Stimulated activated naive CD4-positive, alpha-beta T cell (primary cell): ENCODE data around the gene BCAR1.
"Not testable (repeated sequence)": the region's sequence is repeated elsewhere in the genome, so short reads cannot be mapped to it uniquely, and the experiment has no call there.

Experiments
- DNase-seq, 6 experiments: peaks; one replicate each; lab custom pipeline; 2025; lab: John Stamatoyannopoulos, UW

Gene BCAR1

GRCh38 chr16:75224306-75225082, 26.9 kb downstream of the BCAR1 start:
- no peak for DNase-seq

- not testable (repeated sequence) for DNase-seq
Observed at GRCh38 chr16:75223129-75223528, 28.3 kb downstream of the BCAR1 start.

GRCh38 chr16:75222271-75222783, 29.1 kb downstream of the BCAR1 start:
- DNase-seq, result no peak

- DNase-seq, result peak in 4 of 6 experiments; percentile 6 to 49 (median 25)
Observed at GRCh38 chr16:75219838-75220237, 31.6 kb downstream of the BCAR1 start.

- no peak for DNase-seq
Observed at GRCh38 chr16:75219088-75219487, 32.3 kb downstream of the BCAR1 start.

- no peak for DNase-seq
Observed at GRCh38 chr16:75218256-75219076, 33.0 kb downstream of the BCAR1 start, which contains the start of gene CTRB1. CTRB1 (plus strand) TSS chr16:75218988; CDS start chr16:75219008, 20 bp downstream.

GRCh38 chr16:75217389-75217851, 34.0 kb downstream of the BCAR1 start:
- no peak for DNase-seq

- DNase-seq, result no peak
Observed at GRCh38 chr16:75216576-75216975, 34.8 kb downstream of the BCAR1 start.

- DNase-seq, result no peak
Observed at GRCh38 chr16:75216127-75216526, 35.3 kb downstream of the BCAR1 start.

- not testable (repeated sequence) for DNase-seq
Observed at GRCh38 chr16:75211286-75211685, 40.1 kb downstream of the BCAR1 start.

- no peak for DNase-seq
Observed at GRCh38 chr16:75209944-75210343, 41.5 kb downstream of the BCAR1 start.

- DNase-seq, result not testable (repeated sequence)
Observed at GRCh38 chr16:75209514-75209913, 41.9 kb downstream of the BCAR1 start.

- no peak for DNase-seq
Observed at GRCh38 chr16:75208861-75209505, 42.4 kb downstream of the BCAR1 start.

- no peak for DNase-seq
Observed at GRCh38 chr16:75208242-75208825, 43.1 kb downstream of the BCAR1 start.

- no peak for DNase-seq
Observed at GRCh38 chr16:75207831-75208230, 43.6 kb downstream of the BCAR1 start.

- no peak for DNase-seq
Observed at GRCh38 chr16:75206749-75207451, 44.5 kb downstream of the BCAR1 start, which contains the start of gene CTRB2. CTRB2 (minus strand) TSS chr16:75207161; CDS start chr16:75207141, 20 bp downstream.

- not testable (repeated sequence) for DNase-seq
Observed at GRCh38 chr16:75205961-75206748, 45.3 kb downstream of the BCAR1 start.

GRCh38 chr16:75205438-75205837, 46.0 kb downstream of the BCAR1 start:
- not testable (repeated sequence) for DNase-seq

- not testable (repeated sequence) for DNase-seq
Observed at GRCh38 chr16:75204905-75205304, 46.5 kb downstream of the BCAR1 start.

GRCh38 chr16:75204410-75204758, 47.0 kb downstream of the BCAR1 start:
- no peak for DNase-seq
